H1 (cell line): ENCODE measurements around the gene STXBP6. TPM values are rescaled to one million over a fixed set of nuclear protein-coding genes. Genes with fewer than 3 reads are reported as not detected.

Experiments
- CTCF ChIA-PET: fragments of 300-600 bp; sonication (Branson Sonifier 250); formaldehyde crosslinking; loops from one replicate; lab custom pipeline; 2021; ENCODE audit not compliant: partially characterized antibody; lab: Charles Lee
- POLR2A ChIA-PET: fragments of 300-600 bp; sonication (Branson Sonifier 250); formaldehyde crosslinking; loops from one replicate; lab custom pipeline; 2021; ENCODE audit warnings: inconsistent platforms; ENCODE audit not compliant: partially characterized antibody; lab: Charles Lee
- DNase-seq, 2 experiments: peaks; one replicate each; pipeline versions ENCODE4 v3.0.0 to v3.0.0-alpha.2; 2010 to 2022; ENCODE audit warnings: low spot score in 2 of 2, low read depth in 1 of 2, mixed read lengths in 1 of 2
- FAIRE-seq: peaks from 2 replicates; lab custom pipeline; 2011; peaks lifted over from hg19 to GRCh38; lab: Jason Lieb, UNC
- H2AFZ ChIP-seq: 2 replicates; pipeline ENCODE4 v1.8.1; 2012; ENCODE audit warnings: low read length, inconsistent platforms
- H2AK5ac ChIP-seq: 2 replicates; pipeline ENCODE4 v1.6.1; 2013; ENCODE audit warnings: low read depth, low read length
- H2BK120ac ChIP-seq: replicated peaks from 2 replicates; pipeline ENCODE3; 2013; ENCODE audit warnings: low read depth, low read length, inconsistent platforms
- H2BK12ac ChIP-seq: 2 replicates; pipeline ENCODE4 v1.6.1; 2013; ENCODE audit warnings: low read depth, low read length
- H2BK15ac ChIP-seq: 2 replicates; pipeline ENCODE4 v1.6.1; 2013; ENCODE audit warnings: low read length
- H2BK20ac ChIP-seq: 2 replicates; pipeline ENCODE4 v1.6.1; 2013; ENCODE audit warnings: low read length
- H2BK5ac ChIP-seq: 2 replicates; pipeline ENCODE4 v1.6.1; 2013; ENCODE audit warnings: low read depth, low read length
- H3K14ac ChIP-seq: 2 replicates; pipeline ENCODE4 v1.6.1; 2013; ENCODE audit warnings: inconsistent platforms; ENCODE audit not compliant: insufficient read length
- H3K18ac ChIP-seq: 2 replicates; pipeline ENCODE4 v1.6.1; 2013; ENCODE audit warnings: low read length; ENCODE audit errors: extremely low read depth
- H3K23ac ChIP-seq: 2 replicates; pipeline ENCODE4 v1.6.1; 2013; ENCODE audit warnings: inconsistent platforms; ENCODE audit not compliant: insufficient read length
- H3K23me2 ChIP-seq: 2 replicates; pipeline ENCODE4 v1.6.1; 2013; ENCODE audit warnings: low read depth, low read length
- H3K27ac ChIP-seq: 2 replicates; pipeline ENCODE4 v1.6.1; 2011; ENCODE audit warnings: low read depth, low read length, inconsistent platforms
- H3K27me3 ChIP-seq, 4 experiments: replicated peaks in 1 of 4; 1 replicate in 1 of 4; 2 replicates in 3 of 4; pipeline versions ENCODE4 v1.6.1 to v1.8.1; 2011 to 2013; ENCODE audit warnings: low read length in 3 of 4, mild to moderate bottlenecking in 3 of 4, inconsistent platforms in 2 of 4, mixed read lengths in 2 of 4, moderate library complexity in 1 of 4; ENCODE audit not compliant: control insufficient read depth in 3 of 4, insufficient read depth in 3 of 4; ENCODE audit errors: extremely low read depth in 1 of 4
- H3K36me3 ChIP-seq, 4 experiments: 2 replicates each; pipeline versions ENCODE4 v1.6.1 to v1.8.1; 2011 to 2013; ENCODE audit warnings: mild to moderate bottlenecking in 4 of 4, low read length in 3 of 4, moderate library complexity in 2 of 4, control low read depth in 1 of 4, inconsistent platforms in 1 of 4; ENCODE audit not compliant: insufficient read depth in 4 of 4, control insufficient read depth in 2 of 4
- H3K4ac ChIP-seq: replicated peaks from 2 replicates; pipeline ENCODE3; 2013; ENCODE audit warnings: low read length, low read depth, mixed read lengths, inconsistent platforms; ENCODE audit not compliant: insufficient read length
- H3K4me1 ChIP-seq, 4 experiments: replicated peaks in 1 of 4; 1 replicate in 1 of 4; 2 replicates in 3 of 4; pipeline versions ENCODE4 v1.6.1 to v1.8.1; 2011 to 2013; ENCODE audit warnings: low read length in 3 of 4, inconsistent platforms in 2 of 4, mixed read lengths in 1 of 4; ENCODE audit not compliant: insufficient read depth in 4 of 4, control insufficient read depth in 3 of 4
- H3K4me2 ChIP-seq, 2 experiments: 2 replicates each; pipeline versions ENCODE4 v1.6.1 to v1.8.1; 2011 to 2013; ENCODE audit warnings: low read depth in 2 of 2, low read length in 2 of 2, control low read depth in 1 of 2, inconsistent platforms in 1 of 2, mild to moderate bottlenecking in 1 of 2; ENCODE audit not compliant: insufficient read depth in 1 of 2
- H3K4me3 ChIP-seq, 4 experiments: fragments of 200-600, 300-600 bp in 1 of 4; sonication (generic), shearing (Covaris generic), sonication (Bioruptor Twin) in 1 of 4; 2 replicates each; pipeline versions ENCODE4 v1.5.1 to v1.8.1; 2011 to 2016; ENCODE audit warnings: low read length in 4 of 4, low read depth in 3 of 4, control low read depth in 2 of 4, inconsistent platforms in 2 of 4, mild to moderate bottlenecking in 2 of 4, mixed read lengths in 1 of 4, moderate library complexity in 1 of 4; ENCODE audit not compliant: insufficient read depth in 2 of 4; ENCODE audit errors: extremely low read depth in 1 of 4
- H3K56ac ChIP-seq: replicated peaks from 2 replicates; pipeline ENCODE3; 2013; ENCODE audit warnings: low read depth, mild to moderate bottlenecking, mixed read lengths, low read length, inconsistent platforms; ENCODE audit not compliant: insufficient read length
- H3K79me1 ChIP-seq: 2 replicates; pipeline ENCODE4 v1.6.1; 2013; ENCODE audit warnings: low read depth, low read length, control low read depth
- H3K79me2 ChIP-seq, 2 experiments: 2 replicates each; pipeline versions ENCODE4 v1.6.1 to v1.8.1; 2012 to 2013; ENCODE audit warnings: low read length in 2 of 2, mild to moderate bottlenecking in 2 of 2, inconsistent platforms in 1 of 2; ENCODE audit not compliant: insufficient read depth in 2 of 2, control insufficient read depth in 1 of 2
- H3K9ac ChIP-seq, 4 experiments: replicated peaks in 1 of 4; 1 replicate in 1 of 4; 2 replicates in 3 of 4; pipeline versions ENCODE4 v1.6.1 to v1.8.1; 2011 to 2013; ENCODE audit warnings: low read depth in 3 of 4, low read length in 3 of 4, control low read depth in 2 of 4, mild to moderate bottlenecking in 2 of 4, moderate library complexity in 2 of 4, inconsistent platforms in 1 of 4; ENCODE audit errors: extremely low read depth in 1 of 4
- H3K9me3 ChIP-seq, 2 experiments: 2 replicates each; pipeline versions ENCODE4 v1.6.1 to v1.8.1; 2012 to 2013; ENCODE audit warnings: mild to moderate bottlenecking in 2 of 2, moderate library complexity in 2 of 2, control low read depth in 1 of 2, inconsistent platforms in 1 of 2, low read depth in 1 of 2, low read length in 1 of 2, mixed read lengths in 1 of 2; ENCODE audit not compliant: insufficient read depth in 2 of 2
- H4K20me1 ChIP-seq, 2 experiments: replicated peaks in 1 of 2; 2 replicates each; pipeline versions ENCODE3 to v1.8.1; 2011 to 2013; ENCODE audit warnings: inconsistent platforms in 2 of 2, low read length in 2 of 2, mild to moderate bottlenecking in 1 of 2; ENCODE audit not compliant: insufficient read depth in 2 of 2, control insufficient read depth in 1 of 2
- H4K5ac ChIP-seq: 2 replicates; pipeline ENCODE4 v1.6.1; 2013; ENCODE audit warnings: low read length, low read depth, mixed read lengths, inconsistent platforms; ENCODE audit not compliant: insufficient read length
- H4K8ac ChIP-seq: 2 replicates; pipeline ENCODE4 v1.8.0; 2013; ENCODE audit warnings: mild to moderate bottlenecking, moderate library complexity, low read length, inconsistent platforms; ENCODE audit not compliant: insufficient read depth; ENCODE audit errors: extremely low read depth
- H4K91ac ChIP-seq: replicated peaks from 2 replicates; pipeline ENCODE3; 2013; ENCODE audit warnings: low read length, mixed read lengths, inconsistent platforms; ENCODE audit not compliant: insufficient read length
- HDAC6 ChIP-seq: IDR thresholded peaks from one replicate; pipeline ENCODE4 v1.7.1; 2012; ENCODE audit warnings: low read depth, mild to moderate bottlenecking, inconsistent platforms, low read length, moderate library complexity
- SRF ChIP-seq: IDR thresholded peaks from 2 replicates; pipeline ENCODE4 v1.6.1; 2011; ENCODE audit warnings: mild to moderate bottlenecking, low read depth, low read length, moderate library complexity
- WGBS, 2 experiments: shearing (Covaris generic) in 1 of 2; methylation state at CpG; one replicate each; pipeline versions ENCODE4 v1.1.6 to v1.1.7; 2013 to 2015; ENCODE audit warnings: low lambda C conversion rate in 2 of 2, mixed read lengths in 2 of 2, inconsistent platforms in 1 of 2, low coverage in 1 of 2, missing lambda C conversion rate in 1 of 2; ENCODE audit not compliant: insufficient replicate concordance in 2 of 2, insufficient coverage in 1 of 2, insufficient read length in 1 of 2; ENCODE audit errors: extremely low coverage in 1 of 2, missing lambda C conversion rate in 1 of 2; 5-methylcytosine and 5-hydroxymethylcytosine counted together
- polyA plus RNA-seq, 7 experiments: library from polyadenylated mRNA; depleted of rRNA in 3 of 7; stranded (reverse) in 5 of 7; unstranded in 2 of 7; fragments of >200 nt in 5 of 7; fragments of 200-250 nt in 2 of 7; gene quantifications; 1 replicate in 5 of 7; 2 replicates in 1 of 7; 4 replicates in 1 of 7; pipeline versions ENCODE4 v1.2.1 to v1.2.3, GENCODE V29; 2011 to 2013; ENCODE audit warnings: missing spikeins in 2 of 7, mixed read lengths in 2 of 7
- total RNA-seq: library from RNA; stranded (reverse); fragmentation: NEBNext Ultra II Directional; extraction: Animal tissue kit (Norgen Biotek cat#: 25700); gene quantifications from 2 replicates; pipeline ENCODE4 v1.2.1, GENCODE V29; 2021

Gene STXBP6
- total and polyA plus RNA-seq, 2 of the 8 experiments (the other 6 are each of a cell fraction or from before 2014, with no cell fraction given), result 9.4 to 18.1 TPM

DNA sequence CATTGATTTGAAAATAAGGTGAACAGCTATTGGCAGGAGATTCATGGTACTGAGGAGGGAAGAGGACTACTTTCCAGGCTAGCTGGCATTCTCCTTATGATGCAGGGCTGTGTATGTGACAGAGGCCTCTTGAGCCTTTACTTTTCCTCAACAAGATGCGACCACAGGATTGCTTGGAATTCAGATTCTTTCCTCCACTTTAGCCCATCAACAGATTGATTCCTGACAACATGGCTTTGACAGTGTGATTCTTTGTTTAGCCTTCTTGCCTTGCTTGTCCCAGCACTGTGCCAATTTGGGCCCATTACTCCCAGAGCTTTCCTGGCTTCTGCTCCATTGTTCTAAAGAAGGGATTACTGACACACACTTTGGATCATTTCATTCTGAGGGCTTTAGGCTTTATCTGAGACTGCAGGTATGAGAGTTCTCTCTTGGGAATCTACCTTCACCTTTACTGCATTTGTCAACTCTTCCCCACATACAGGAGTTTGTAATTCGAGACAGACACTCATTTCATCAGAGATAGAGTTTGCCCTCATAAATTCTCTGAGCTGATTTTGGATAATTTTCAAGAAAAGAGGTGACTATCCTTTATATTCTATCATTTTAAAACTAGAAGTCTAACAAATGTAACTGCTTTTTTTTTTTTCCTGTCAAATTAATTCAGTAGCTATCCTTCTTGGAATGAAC lies 209.6 kb downstream of the STXBP6 start:
- no peak overlapping the region for H3K4me3 ChIP-seq
- no peak overlapping the region for H2AK5ac ChIP-seq
- H2AFZ ChIP-seq, result no peak overlapping the region
- ChIA-PET POLR2A (no interaction called here), CTCF (interaction anchor here (0.7 to 1.3 kb wide), 3 partner anchors 34 to 209 kb away, joined by 3 to 6 read pairs (median 4); no protein-coding TSS in a partner anchor)
- no peaks in the 10 kb centered on the region for H3K9me3 ChIP-seq
- H2BK120ac ChIP-seq, result no peak overlapping the region
- H3K27ac ChIP-seq, result no peak overlapping the region
- no peak overlapping the region for H3K14ac ChIP-seq
- H3K4ac ChIP-seq, result no peak overlapping the region
- H2BK5ac ChIP-seq, result no peak overlapping the region
- no peaks in the 10 kb centered on the region for H3K36me3 ChIP-seq
- no peak for DNase-seq
- H4K20me1 ChIP-seq, result no peaks in the 10 kb centered on the region
- no peak overlapping the region for H4K8ac ChIP-seq
- H3K23ac ChIP-seq, result no peak overlapping the region
- H3K23me2 ChIP-seq, result no peaks in the 10 kb centered on the region
- H3K9ac ChIP-seq, result no peak overlapping the region
- no peak overlapping the region for H2BK15ac ChIP-seq
- H4K5ac ChIP-seq, result no peak overlapping the region
- peaks cover 0 to 4% (median 2%) of the 10 kb centered on the region in 4 experiments; a peak in 3 of 7 replicates for H3K4me1 ChIP-seq
- no peak overlapping the region for H2BK20ac ChIP-seq
- H3K4me2 ChIP-seq, result no peak overlapping the region
- H3K79me1 ChIP-seq, result no peaks in the 10 kb centered on the region
- WGBS, 2 experiments, result 78% methylated on average over 2 of the region's 2 CpGs; no CpG with 5 or more reads in 1 of the 2 experiments
- no peaks in the 10 kb centered on the region for H3K79me2 ChIP-seq
- H3K56ac ChIP-seq, result no peak overlapping the region
- no peaks in the 10 kb centered on the region for H3K27me3 ChIP-seq
- H4K91ac ChIP-seq, result no peak overlapping the region
- H3K18ac ChIP-seq, result no peak overlapping the region
- FAIRE-seq, result peak; percentile 65
- H2BK12ac ChIP-seq, result no peak overlapping the region
- TF ChIP-seq HDAC6 (no peak), SRF (no peak)
